B cell (primary cell): ENCODE data around the gene MEA1.

ENCODE experiments used
- EZH2 ChIP-seq: IDR thresholded peaks from 2 replicates; pipeline ENCODE4 v1.6.1; 2012; ENCODE audit warnings: borderline replicate concordance, low read depth, mild to moderate bottlenecking, moderate library complexity, low read length; ENCODE audit not compliant: insufficient read depth, poor library complexity, severe bottlenecking
- TF ChIP-seq, protein P1 (sequence below): fragments of 200-600 bp; IDR thresholded peaks from one replicate; pipeline ENCODE4 v1.8.0; 2022; ENCODE audit warnings: antibody characterized with exemption, mild to moderate bottlenecking

DNA sequence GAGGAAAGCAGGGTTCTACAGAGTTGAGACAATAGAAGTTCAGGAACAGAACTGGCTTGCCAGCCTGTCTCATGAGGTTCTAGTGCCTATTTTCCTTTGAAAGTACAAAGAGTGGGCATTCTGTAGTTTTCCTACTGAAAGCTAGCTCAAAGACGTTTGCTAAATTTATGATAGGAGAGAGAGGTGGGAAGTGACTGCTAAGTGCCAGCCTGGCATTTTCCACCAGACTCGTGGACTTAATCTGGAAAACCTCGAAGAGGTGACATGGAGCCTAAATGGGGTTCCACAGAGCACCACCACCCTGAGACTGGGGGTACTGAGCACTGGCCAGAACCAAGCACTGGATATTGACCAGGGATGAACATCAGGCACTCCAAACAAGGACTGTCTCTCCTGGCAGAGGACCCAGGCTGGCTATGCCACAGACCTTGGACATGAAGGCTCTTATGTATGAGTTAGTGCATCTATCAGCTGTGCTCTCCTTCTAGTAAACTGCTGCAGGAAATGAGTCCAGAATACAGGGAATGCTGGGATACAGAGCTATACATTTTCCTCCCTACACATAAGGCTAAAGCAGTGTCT lies 41.9 kb downstream of the MEA1 start:
- no peak for TF ChIP-seq EZH2
- TF ChIP-seq, protein P1, sequence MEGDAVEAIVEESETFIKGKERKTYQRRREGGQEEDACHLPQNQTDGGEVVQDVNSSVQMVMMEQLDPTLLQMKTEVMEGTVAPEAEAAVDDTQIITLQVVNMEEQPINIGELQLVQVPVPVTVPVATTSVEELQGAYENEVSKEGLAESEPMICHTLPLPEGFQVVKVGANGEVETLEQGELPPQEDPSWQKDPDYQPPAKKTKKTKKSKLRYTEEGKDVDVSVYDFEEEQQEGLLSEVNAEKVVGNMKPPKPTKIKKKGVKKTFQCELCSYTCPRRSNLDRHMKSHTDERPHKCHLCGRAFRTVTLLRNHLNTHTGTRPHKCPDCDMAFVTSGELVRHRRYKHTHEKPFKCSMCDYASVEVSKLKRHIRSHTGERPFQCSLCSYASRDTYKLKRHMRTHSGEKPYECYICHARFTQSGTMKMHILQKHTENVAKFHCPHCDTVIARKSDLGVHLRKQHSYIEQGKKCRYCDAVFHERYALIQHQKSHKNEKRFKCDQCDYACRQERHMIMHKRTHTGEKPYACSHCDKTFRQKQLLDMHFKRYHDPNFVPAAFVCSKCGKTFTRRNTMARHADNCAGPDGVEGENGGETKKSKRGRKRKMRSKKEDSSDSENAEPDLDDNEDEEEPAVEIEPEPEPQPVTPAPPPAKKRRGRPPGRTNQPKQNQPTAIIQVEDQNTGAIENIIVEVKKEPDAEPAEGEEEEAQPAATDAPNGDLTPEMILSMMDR, result no peak
